GM19099 (cell line): ENCODE data around the gene DMBT1.

ENCODE experiments used
- POLR2A ChIP-seq: IDR thresholded peaks from 3 replicates; pipeline ENCODE4 v1.6.1; 2011; ENCODE audit warnings: low read depth; ENCODE audit not compliant: insufficient read length; ENCODE audit errors: extremely low read depth

Gene DMBT1

DNA sequence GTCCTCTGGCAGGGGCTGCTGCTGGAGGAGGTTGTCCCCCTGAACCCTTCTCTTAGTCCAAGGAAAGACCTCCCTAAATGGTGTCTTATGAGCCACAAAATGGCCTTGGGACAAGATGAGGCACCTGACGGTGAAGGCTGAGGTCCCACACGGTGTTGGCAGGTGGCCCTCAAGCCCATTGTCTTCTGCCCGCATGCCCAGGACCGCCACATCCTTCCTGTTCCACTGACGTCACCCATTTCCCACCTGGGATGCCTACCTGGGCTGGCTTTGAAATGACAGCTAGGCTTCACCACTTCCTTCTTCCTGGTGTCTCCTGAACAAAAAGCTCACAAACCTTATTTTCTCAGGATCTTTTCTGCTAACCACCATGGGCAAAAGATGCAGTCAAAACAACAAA is 2.1 kb upstream of the DMBT1 start:
- no peak for TF ChIP-seq POLR2A

- TF ChIP-seq POLR2A = no peak
Observed at GRCh38 chr10:122559228-122559627, 1.3 kb upstream of the DMBT1 start.

GRCh38 chr10:122561212-122561611 is 658 bp downstream of the DMBT1 start:
- no peak for TF ChIP-seq POLR2A

DNA sequence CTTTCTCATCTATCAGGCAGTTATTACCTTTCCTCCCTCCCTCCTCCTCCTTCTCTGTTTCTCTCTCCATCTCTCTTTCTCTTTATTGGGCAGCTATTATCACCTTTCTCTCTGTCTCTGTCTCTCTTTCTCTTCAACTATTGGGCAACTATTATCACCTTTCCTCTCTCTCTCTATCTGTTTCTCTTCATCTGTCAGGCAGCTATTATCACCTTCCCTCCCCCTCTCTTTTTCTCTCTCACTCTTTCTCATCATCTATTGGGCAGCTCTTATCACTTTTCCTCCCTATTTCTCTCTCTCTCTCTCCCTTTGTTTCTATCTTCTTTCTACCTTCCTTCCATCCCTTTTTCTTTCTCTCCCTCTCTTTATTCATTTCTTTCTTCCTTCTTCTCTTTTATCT is 1.2 kb downstream of the DMBT1 start:
- no peak for TF ChIP-seq POLR2A

DNA sequence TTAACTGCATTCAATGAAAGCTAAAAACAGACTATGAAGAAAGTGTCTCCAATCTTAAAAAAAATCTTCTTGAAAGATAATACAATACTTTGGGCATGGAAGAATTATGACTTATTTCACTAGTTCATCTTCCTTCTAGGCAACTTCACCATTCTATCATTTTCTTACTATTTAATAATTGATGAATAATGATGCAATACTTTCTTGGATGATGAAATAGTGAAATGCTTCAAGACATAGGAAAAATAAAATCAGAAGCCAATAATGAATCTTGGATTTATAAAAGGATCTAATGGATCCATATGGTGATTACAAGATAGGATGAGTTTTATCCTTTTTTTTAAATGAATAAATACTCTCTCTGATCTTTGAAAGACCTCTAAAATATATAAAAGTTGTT is 4.4 kb downstream of the DMBT1 start:
- no peak for TF ChIP-seq POLR2A

GRCh38 chr10:122565766-122566206 is 5.2 kb downstream of the DMBT1 start:
- no peak for TF ChIP-seq POLR2A

- TF ChIP-seq POLR2A = no peak
Observed at GRCh38 chr10:122566632-122567031, 6.1 kb downstream of the DMBT1 start.

GRCh38 chr10:122567056-122567660 is 6.6 kb downstream of the DMBT1 start:
- no peak for TF ChIP-seq POLR2A

DNA sequence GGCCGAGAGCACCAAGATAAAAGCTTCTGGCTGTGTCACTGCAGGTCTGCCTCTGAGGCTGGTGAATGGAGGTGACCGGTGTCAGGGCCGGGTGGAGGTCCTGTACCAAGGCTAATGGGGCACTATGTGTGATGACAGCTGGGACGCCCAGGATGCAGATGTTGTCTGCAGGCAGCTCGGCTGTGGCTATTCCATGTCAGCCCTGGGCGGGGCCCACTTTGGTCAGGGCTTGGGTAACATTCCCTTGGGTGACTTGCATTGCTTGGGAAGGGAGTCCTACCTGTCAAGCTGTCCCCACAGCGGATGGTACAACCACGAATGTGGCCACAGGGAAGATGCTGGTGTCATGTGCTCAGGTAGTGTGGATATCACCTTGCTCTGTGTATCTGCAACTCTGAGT is 8.0 kb downstream of the DMBT1 start:
- TF ChIP-seq POLR2A = no peak

GRCh38 chr10:122570920-122571319 is 10.4 kb downstream of the DMBT1 start:
- TF ChIP-seq POLR2A = no peak

- TF ChIP-seq POLR2A = no peak
Observed at GRCh38 chr10:122571892-122572291, 11.3 kb downstream of the DMBT1 start.

- TF ChIP-seq POLR2A = no peak
Observed at GRCh38 chr10:122575776-122576175, 15.2 kb downstream of the DMBT1 start.

DNA sequence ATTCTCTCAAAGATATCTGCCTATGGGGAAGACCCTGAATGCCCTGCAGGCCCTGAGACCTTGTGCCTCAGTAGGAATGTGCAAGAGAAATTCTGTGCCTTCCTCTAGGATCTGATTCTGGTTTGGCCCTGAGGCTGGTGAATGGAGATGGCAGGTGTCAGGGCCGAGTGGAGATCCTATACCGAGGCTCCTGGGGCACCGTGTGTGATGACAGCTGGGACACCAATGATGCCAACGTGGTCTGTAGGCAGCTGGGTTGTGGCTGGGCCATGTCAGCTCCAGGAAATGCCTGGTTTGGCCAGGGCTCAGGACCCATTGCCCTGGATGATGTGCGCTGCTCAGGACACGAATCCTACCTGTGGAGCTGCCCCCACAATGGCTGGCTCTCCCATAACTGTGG is 15.7 kb downstream of the DMBT1 start:
- no peak for TF ChIP-seq POLR2A

DNA sequence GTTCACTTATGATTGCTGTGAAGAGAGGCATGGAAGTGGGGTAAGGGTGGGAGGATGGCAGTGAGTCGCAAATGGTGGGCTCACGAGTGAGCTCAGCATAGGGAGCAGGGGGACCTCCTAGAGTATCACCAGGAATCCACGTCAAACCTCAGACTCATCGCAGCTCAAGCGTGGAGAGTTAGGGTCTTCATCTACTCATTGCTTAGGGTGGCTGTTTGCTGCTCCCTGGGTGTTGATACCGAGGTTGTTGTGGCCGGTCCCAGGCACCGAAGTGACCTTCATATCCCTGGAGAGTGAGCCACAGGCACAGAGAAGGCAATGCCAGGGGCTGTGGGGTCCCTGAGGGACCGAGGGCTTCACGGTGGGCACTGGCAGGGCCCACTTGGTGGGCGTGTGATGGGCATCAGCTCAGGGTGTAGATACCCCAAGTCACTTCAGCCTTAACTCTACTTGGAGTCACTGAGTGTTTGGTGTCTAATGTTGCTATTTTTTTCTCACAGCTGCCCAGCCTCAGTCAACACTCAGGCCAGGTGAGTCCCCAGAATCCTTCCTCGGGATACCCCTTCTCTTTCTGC is 16.8 kb downstream of the DMBT1 start:
- TF ChIP-seq POLR2A = no peak

DNA sequence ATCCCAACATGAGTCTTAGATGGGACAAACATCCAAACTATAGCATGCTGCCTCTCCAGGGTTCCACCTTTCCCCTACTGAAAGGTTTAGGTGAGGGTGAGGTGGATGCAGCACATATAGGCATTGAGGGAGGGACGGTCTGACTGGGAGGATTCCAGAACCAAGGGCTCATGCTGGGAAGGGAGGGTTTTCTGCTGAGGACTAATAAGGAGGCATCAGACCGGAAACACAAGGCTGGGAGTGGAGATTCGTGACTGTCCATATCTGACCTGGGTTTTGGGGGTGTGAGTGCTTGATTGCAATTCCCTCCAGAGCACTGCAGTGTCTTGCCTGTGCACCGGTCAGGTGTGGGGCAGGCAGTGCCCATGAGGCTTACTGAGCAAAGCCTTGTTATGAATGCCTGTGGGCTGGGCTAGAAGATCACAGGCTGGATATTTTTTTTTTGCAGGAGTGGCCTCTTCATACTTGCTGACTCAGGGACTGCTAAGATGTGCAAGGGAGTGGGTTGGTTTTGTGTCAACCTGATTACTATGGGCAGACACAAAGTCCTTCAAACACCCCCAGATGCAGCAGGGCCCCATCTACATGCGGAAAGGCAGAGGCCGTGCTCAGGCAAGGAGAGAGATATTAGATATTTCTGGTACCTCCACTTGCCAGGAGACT is 26.7 kb downstream of the DMBT1 start:
- no peak for TF ChIP-seq POLR2A

- TF ChIP-seq POLR2A = no peak
Observed at GRCh38 chr10:122588381-122588780, 27.8 kb downstream of the DMBT1 start.

- TF ChIP-seq POLR2A = no peak
Observed at GRCh38 chr10:122590153-122590552, 29.6 kb downstream of the DMBT1 start.

DNA sequence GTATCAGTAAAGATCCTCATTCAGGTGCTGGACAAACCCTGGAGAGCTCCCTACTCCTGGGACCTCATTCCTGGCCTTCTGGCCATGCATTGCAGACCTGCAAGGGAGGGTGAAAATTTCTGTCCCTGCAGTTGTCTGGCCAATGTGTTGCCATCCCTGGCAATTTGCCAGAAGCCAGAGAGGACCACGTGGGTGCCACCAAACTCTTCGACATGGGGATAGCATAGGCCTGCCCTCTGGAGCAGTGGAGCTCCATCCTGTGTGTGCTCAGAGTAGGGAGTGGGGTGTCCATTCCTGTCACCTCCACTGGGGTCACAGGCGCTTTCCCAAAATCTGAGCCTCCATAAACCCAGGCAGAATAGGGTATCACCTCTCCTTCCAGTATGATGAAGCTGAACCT is 31.2 kb downstream of the DMBT1 start:
- no peak for TF ChIP-seq POLR2A
